OCI-LY7 (cell line): ENCODE measurements around the gene SC5D. TPM values are rescaled to one million over a fixed set of nuclear protein-coding genes. Genes with fewer than 3 reads are reported as not detected.

Source experiments
- BruUV-seq: library from RNA; stranded (reverse); fragments of 400-500 nt; replicated peaks from 2 replicates; lab custom pipeline; 2021; lab: Mats Ljungman, UMichigan
- CTCF ChIA-PET: fragments of 300-600 bp; sonication (Branson Sonifier 250); formaldehyde crosslinking; loops from one replicate; lab custom pipeline; 2022; ENCODE audit warnings: antibody characterized with exemption; ENCODE audit not compliant: unreplicated experiment; lab: Charles Lee
- POLR2A ChIA-PET: fragments of 300-600 bp; sonication (Branson Sonifier 250); formaldehyde crosslinking; loops from one replicate; lab custom pipeline; 2022; ENCODE audit warnings: antibody characterized with exemption; lab: Charles Lee
- DNase-seq: peaks from one replicate; pipeline ENCODE4 v3.0.0-alpha.2; 2015; ENCODE audit warnings: low spot score
- H2AFZ ChIP-seq: fragments of 200-600 bp; sonication (generic), shearing (Covaris generic); 2 replicates; pipeline ENCODE4 v1.6.1; 2014; ENCODE audit warnings: mild to moderate bottlenecking, antibody characterized with exemption, low read length, moderate library complexity
- H3K27ac ChIP-seq: fragments of 200-600 bp; sonication (generic); 2 replicates; pipeline ENCODE4 v1.5.1; 2014; ENCODE audit warnings: mixed run types, low read depth, mild to moderate bottlenecking, moderate library complexity, low read length, inconsistent platforms; ENCODE audit not compliant: poor library complexity, severe bottlenecking
- H3K36me3 ChIP-seq: fragments of 200-600 bp; sonication (generic); 2 replicates; pipeline ENCODE4 v1.6.1; 2014; ENCODE audit warnings: mild to moderate bottlenecking, antibody characterized with exemption, low read length, moderate library complexity, mixed read lengths; ENCODE audit not compliant: insufficient read depth
- H3K4me1 ChIP-seq: fragments of 200-600 bp; sonication (generic); 2 replicates; pipeline ENCODE4 v1.5.1; 2014; ENCODE audit warnings: mild to moderate bottlenecking, low read length; ENCODE audit not compliant: insufficient read depth, poor library complexity, severe bottlenecking
- H3K4me2 ChIP-seq: fragments of 200-600 bp; sonication (generic); 2 replicates; pipeline ENCODE4 v1.6.1; 2014; ENCODE audit warnings: mild to moderate bottlenecking, low read length
- H3K4me3 ChIP-seq: fragments of 200-600 bp; sonication (generic); 2 replicates; pipeline ENCODE4 v1.5.1; 2014; ENCODE audit warnings: mild to moderate bottlenecking, low read depth, low read length; ENCODE audit not compliant: poor library complexity, severe bottlenecking
- H3K79me2 ChIP-seq: fragments of 200-600 bp; sonication (generic); 2 replicates; pipeline ENCODE4 v1.6.1; 2016; ENCODE audit warnings: low read depth, mild to moderate bottlenecking, low read length, moderate library complexity, mixed read lengths; ENCODE audit not compliant: insufficient read depth
- H3K9me2 ChIP-seq: fragments of 200-600 bp; sonication (generic); 2 replicates; pipeline ENCODE4 v1.6.1; 2016; ENCODE audit warnings: mild to moderate bottlenecking, low read length, mixed read lengths; ENCODE audit not compliant: insufficient read depth
- H3K9me3 ChIP-seq: fragments of 200-600 bp; sonication (generic); 2 replicates; pipeline ENCODE4 v1.6.1; 2014; ENCODE audit warnings: mild to moderate bottlenecking, mixed run types, low read length, mixed read lengths
- H4K20me1 ChIP-seq: fragments of 200-600 bp; sonication (generic); 2 replicates; pipeline ENCODE4 v1.6.1; 2014; ENCODE audit warnings: mild to moderate bottlenecking, antibody characterized with exemption, low read length, moderate library complexity, mixed read lengths; ENCODE audit not compliant: insufficient read depth
- CTCF ChIP-seq: fragments of 200-600 bp; sonication (generic); conservative IDR thresholded peaks from 2 replicates; pipeline ENCODE4 v1.5.1; 2014; ENCODE audit warnings: mild to moderate bottlenecking, antibody characterized with exemption, low read length, moderate library complexity, mixed read lengths
- EZH2phosphoT487 ChIP-seq: fragments of 200-600 bp; sonication (generic); IDR thresholded peaks from 2 replicates; pipeline ENCODE4 v1.6.1; 2018; ENCODE audit warnings: low read depth, borderline replicate concordance, mild to moderate bottlenecking, mixed run types, antibody characterized with exemption, low read length, moderate library complexity, mixed read lengths
- intact Hi-C: fragments of 100-400 bp; cut with micrococcal nuclease; formaldehyde crosslinking; loops from one replicate; pipeline ENCODE4 v1.10.0; 2022; ENCODE audit not compliant: unreplicated experiment
- total RNA-seq, 2 experiments: library from RNA; depleted of rRNA in 1 of 2; stranded (reverse); fragments of >200 nt in 1 of 2; shearing (Covaris generic) in 1 of 2; gene quantifications; 2 replicates each; pipeline ENCODE4 v1.2.3, GENCODE V29; 2014 to 2022

Gene SC5D
- total RNA-seq, 2 experiments from 2014 or later = 27.9 to 43.3 TPM

GRCh38 chr11:121337078-121337477, 44.5 kb downstream of the SC5D start:
- ChIA-PET POLR2A (interaction anchor here (0.7 to 8.3 kb wide), 19 partner anchors 8 to 127 kb away, joined by 3 to 70 read pairs (median 4); no protein-coding TSS in a partner anchor), CTCF (interaction anchor here (0.7 to 1.5 kb wide), 6 partner anchors 19 to 112 kb away, joined by 3 to 8 read pairs (median 3); no protein-coding TSS in a partner anchor)
- no peaks in the 10 kb centered on the region for H3K36me3 ChIP-seq
- peak overlapping the region; percentile 87; the same call in 1 of the 2 replicates for H2AFZ ChIP-seq
- H3K9me2 ChIP-seq = no peaks in the 10 kb centered on the region
- H3K27ac ChIP-seq = peak overlapping the region; percentile 63
- DNase-seq = no peak
- H3K9me3 ChIP-seq = no peaks in the 10 kb centered on the region
- no peaks in the 10 kb centered on the region for H3K79me2 ChIP-seq
- H3K4me1 ChIP-seq = peaks cover 84% of the 10 kb centered on the region
- no peak for TF ChIP-seq EZH2phosphoT487
- no peak for TF ChIP-seq CTCF
- peak overlapping the region; percentile 33 for H3K4me2 ChIP-seq
- no TSS peak for BruUV-seq
- no peak overlapping the region for H3K4me3 ChIP-seq
- H4K20me1 ChIP-seq = no peaks in the 10 kb centered on the region
- intact Hi-C loops = no loop called here

- ChIA-PET POLR2A (interaction anchor here (1.2 to 8.3 kb wide), 8 partner anchors 12 to 119 kb away, joined by 3 to 70 read pairs (median 4); no protein-coding TSS in a partner anchor), CTCF (interaction anchor here (0.9 kb wide), 2 partner anchors 18 to 46 kb away, joined by 3 to 4 read pairs; no protein-coding TSS in a partner anchor)
- Histone ChIP-seq H3K4me1 (peaks cover 92% of the 10 kb centered on the region), H2AFZ (peak overlapping the region; percentile 87; the same call in 1 of the 2 replicates), H3K27ac (no peak overlapping the region), H3K9me2 (no peaks in the 10 kb centered on the region), H4K20me1 (no peaks in the 10 kb centered on the region), H3K4me2 (peak overlapping the region; percentile 33), H3K9me3 (no peaks in the 10 kb centered on the region), H3K79me2 (no peaks in the 10 kb centered on the region), H3K4me3 (no peak overlapping the region), H3K36me3 (no peaks in the 10 kb centered on the region)
- intact Hi-C loops = no loop called here
- BruUV-seq = no TSS peak
- TF ChIP-seq CTCF = no peak
- TF ChIP-seq EZH2phosphoT487 = no peak
- DNase-seq = no peak
Observed at GRCh38 chr11:121337740-121338272, 45.2 kb downstream of the SC5D start.

- H3K9me2 ChIP-seq = no peaks in the 10 kb centered on the region
- ChIA-PET POLR2A (interaction anchor here (0.7 to 8.3 kb wide), 9 partner anchors 12 to 118 kb away, joined by 3 to 70 read pairs (median 5); no protein-coding TSS in a partner anchor), CTCF (interaction anchor here (0.9 kb wide), 1 partner anchor 46 kb away, joined by 3 read pairs; no protein-coding TSS in a partner anchor)
- no peaks in the 10 kb centered on the region for H3K36me3 ChIP-seq
- TF ChIP-seq CTCF = no peak
- no peak for TF ChIP-seq EZH2phosphoT487
- no peak overlapping the region; the same call in 1 of the 2 replicates for H2AFZ ChIP-seq
- peaks cover 93% of the 10 kb centered on the region for H3K4me1 ChIP-seq
- intact Hi-C loops = no loop called here
- 0 out of 2 replicates have a peak overlapping the region, but pooled peaks have one; percentile 33 for H3K4me2 ChIP-seq
- DNase-seq = no peak
- BruUV-seq = no TSS peak
- no peak overlapping the region for H3K4me3 ChIP-seq
- no peaks in the 10 kb centered on the region for H4K20me1 ChIP-seq
- H3K79me2 ChIP-seq = no peaks in the 10 kb centered on the region
- H3K9me3 ChIP-seq = no peaks in the 10 kb centered on the region
- no peak overlapping the region for H3K27ac ChIP-seq
Observed at GRCh38 chr11:121338536-121338935, 46.0 kb downstream of the SC5D start.
